NCI-H748 (cell line): ENCODE measurements around the gene FAT1.
A peak's percentile ranks its signal among the peaks of the same experiment; 100 is the strongest.
"Not testable (repeated sequence)": the region's sequence is repeated elsewhere in the genome, so short reads cannot be mapped to it uniquely, and the experiment has no call there.

Experiments
- DNase-seq: peaks from one replicate; lab custom pipeline; 2025; ENCODE audit not compliant: unreplicated experiment; lab: John Stamatoyannopoulos, UW

The FAT1 gene

GRCh38 chr4:186723292-186724057 is at the start of gene FAT1:
FAT1 (minus strand) TSS chr4:186723856; CDS start chr4:186709827, 14,029 bp downstream.
- DNase-seq: peak; percentile 76

- no peak for DNase-seq
Observed at GRCh38 chr4:186772936-186773487, 49.4 kb upstream of the FAT1 start.

GRCh38 chr4:186771624-186772023 is 48.0 kb upstream of the FAT1 start:
- DNase-seq: no peak

- no peak for DNase-seq
Observed at GRCh38 chr4:186770481-186771175, 47.0 kb upstream of the FAT1 start.

- no peak for DNase-seq
Observed at GRCh38 chr4:186767794-186768193, 44.1 kb upstream of the FAT1 start.

GRCh38 chr4:186765673-186766546 is 42.3 kb upstream of the FAT1 start:
- DNase-seq: peak; percentile 57

GRCh38 chr4:186765138-186765537 is 41.5 kb upstream of the FAT1 start:
- peak; percentile 39 for DNase-seq

GRCh38 chr4:186764457-186764856 is 40.8 kb upstream of the FAT1 start:
- no peak for DNase-seq

GRCh38 chr4:186762865-186763264 is 39.2 kb upstream of the FAT1 start:
- no peak for DNase-seq

- no peak for DNase-seq
Observed at GRCh38 chr4:186762361-186762760, 38.7 kb upstream of the FAT1 start.

- DNase-seq: not testable (repeated sequence)
Observed at GRCh38 chr4:186761956-186762355, 38.3 kb upstream of the FAT1 start.

GRCh38 chr4:186761393-186761792 is 37.7 kb upstream of the FAT1 start:
- DNase-seq: no peak

- DNase-seq: no peak
Observed at GRCh38 chr4:186760576-186760975, 36.9 kb upstream of the FAT1 start.

GRCh38 chr4:186759990-186760389 is 36.3 kb upstream of the FAT1 start:
- DNase-seq: no peak

- DNase-seq: no peak
Observed at GRCh38 chr4:186758929-186759682, 35.5 kb upstream of the FAT1 start.

- DNase-seq: no peak
Observed at GRCh38 chr4:186757696-186758355, 34.2 kb upstream of the FAT1 start.

GRCh38 chr4:186756550-186756949 is 32.9 kb upstream of the FAT1 start:
- DNase-seq: not testable (repeated sequence)

GRCh38 chr4:186755550-186756519 is 32.2 kb upstream of the FAT1 start:
- DNase-seq: no peak

GRCh38 chr4:186754976-186755375 is 31.3 kb upstream of the FAT1 start:
- no peak for DNase-seq
